GM12864 (cell line): ENCODE data around the gene C7orf57.
"Not testable (repeated sequence)": the region's sequence is repeated elsewhere in the genome, so short reads cannot be mapped to it uniquely, and the experiment has no call there.

Experiments used
- DNase-seq: peaks from one replicate; pipeline ENCODE4 v3.0.0-alpha.2; 2011; ENCODE audit warnings: low read depth
- H3K4me3 ChIP-seq: 2 replicates; pipeline ENCODE4 v1.5.1; 2011; ENCODE audit warnings: mild to moderate bottlenecking, low read depth, low read length, control low read depth
- TF ChIP-seq, protein P1 (sequence below): IDR thresholded peaks from 2 replicates; pipeline ENCODE4 v1.5.1; 2011; ENCODE audit warnings: low read depth, mild to moderate bottlenecking, moderate library complexity, low read length, control low read depth, inconsistent platforms; ENCODE audit errors: missing control alignments

Gene C7orf57

GRCh38 chr7:48058990-48059389 lies 23.6 kb downstream of the C7orf57 start:
- DNase-seq: no peak

GRCh38 chr7:48059706-48060105 lies 24.4 kb downstream of the C7orf57 start:
- no peak for DNase-seq
- TF ChIP-seq, protein P1, sequence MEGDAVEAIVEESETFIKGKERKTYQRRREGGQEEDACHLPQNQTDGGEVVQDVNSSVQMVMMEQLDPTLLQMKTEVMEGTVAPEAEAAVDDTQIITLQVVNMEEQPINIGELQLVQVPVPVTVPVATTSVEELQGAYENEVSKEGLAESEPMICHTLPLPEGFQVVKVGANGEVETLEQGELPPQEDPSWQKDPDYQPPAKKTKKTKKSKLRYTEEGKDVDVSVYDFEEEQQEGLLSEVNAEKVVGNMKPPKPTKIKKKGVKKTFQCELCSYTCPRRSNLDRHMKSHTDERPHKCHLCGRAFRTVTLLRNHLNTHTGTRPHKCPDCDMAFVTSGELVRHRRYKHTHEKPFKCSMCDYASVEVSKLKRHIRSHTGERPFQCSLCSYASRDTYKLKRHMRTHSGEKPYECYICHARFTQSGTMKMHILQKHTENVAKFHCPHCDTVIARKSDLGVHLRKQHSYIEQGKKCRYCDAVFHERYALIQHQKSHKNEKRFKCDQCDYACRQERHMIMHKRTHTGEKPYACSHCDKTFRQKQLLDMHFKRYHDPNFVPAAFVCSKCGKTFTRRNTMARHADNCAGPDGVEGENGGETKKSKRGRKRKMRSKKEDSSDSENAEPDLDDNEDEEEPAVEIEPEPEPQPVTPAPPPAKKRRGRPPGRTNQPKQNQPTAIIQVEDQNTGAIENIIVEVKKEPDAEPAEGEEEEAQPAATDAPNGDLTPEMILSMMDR: no peak
- no peak overlapping the region for H3K4me3 ChIP-seq

More at GRCh38 chr7:48058990-48059389, 23.6 kb downstream of the C7orf57 start:
- H3K4me3 ChIP-seq: no peak overlapping the region
- TF ChIP-seq, protein P1: no peak

DNA sequence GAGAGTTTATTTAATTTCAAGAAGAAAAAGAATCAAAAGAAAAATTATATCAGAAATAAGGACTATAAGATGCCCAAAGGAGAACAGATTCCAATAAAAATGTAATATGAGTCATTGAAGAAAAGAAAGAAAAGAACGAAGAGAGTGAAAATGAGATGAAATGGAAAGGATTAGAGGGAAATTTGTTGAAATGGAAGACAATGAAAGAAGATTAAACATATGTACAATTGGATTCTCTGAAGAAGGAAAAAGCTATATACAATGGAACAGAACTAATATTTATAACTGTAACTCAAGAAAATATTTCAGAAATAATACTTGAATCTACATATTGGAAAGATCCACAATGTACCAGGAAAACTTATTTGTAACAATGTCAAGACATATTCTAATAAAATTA lies 28.6 kb downstream of the C7orf57 start:
- no peak for DNase-seq
- no peak overlapping the region for H3K4me3 ChIP-seq
- TF ChIP-seq, protein P1: no peak

- DNase-seq: no peak
- TF ChIP-seq, protein P1: no peak
- H3K4me3 ChIP-seq: no peak overlapping the region
Measured at GRCh38 chr7:48067475-48067874, 32.1 kb downstream of the C7orf57 start.

DNA sequence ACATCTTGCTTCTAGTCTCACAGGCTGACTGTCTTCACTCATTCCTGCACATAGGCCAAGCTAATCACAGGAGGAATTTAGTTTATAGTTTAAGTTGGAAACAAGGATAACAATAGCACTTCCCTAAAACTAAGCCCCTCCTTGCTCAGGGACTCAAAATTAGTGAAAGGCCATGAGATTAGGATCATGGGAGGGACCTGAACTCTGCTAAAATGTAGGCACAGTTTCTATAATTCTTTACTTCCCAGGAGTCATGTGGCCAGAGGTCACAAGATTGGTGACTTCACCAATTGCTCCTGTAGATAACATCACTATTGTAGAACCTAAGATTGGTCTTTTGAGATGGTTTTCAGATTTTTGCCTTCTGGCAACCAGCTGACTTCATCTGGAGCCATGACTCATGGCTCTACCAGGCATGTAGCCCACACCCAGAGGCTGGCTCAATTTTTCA lies 38.9 kb downstream of the C7orf57 start:
- no peak overlapping the region for H3K4me3 ChIP-seq
- no peak for DNase-seq
- TF ChIP-seq, protein P1: no peak

DNA sequence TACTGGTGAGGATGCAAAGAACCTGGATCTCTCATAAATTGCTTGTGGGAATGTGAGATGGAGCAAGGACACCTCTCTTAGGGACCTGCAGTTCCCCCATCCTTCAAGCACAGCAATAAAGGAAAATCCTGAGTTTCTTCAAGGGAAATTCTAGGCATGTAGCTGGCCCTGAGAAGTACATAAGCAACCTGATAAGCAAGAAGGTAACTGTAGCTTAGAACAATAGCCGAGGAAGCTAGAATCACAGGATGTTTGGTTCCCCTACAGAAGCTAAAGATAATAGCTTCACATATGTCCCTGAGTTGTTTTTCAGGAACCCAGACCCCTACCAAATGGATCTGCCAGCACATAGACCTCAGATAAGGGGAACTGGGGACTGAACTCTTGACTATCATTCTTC lies 42.1 kb downstream of the C7orf57 start:
- TF ChIP-seq, protein P1: no peak
- no peak for DNase-seq
- no peak overlapping the region for H3K4me3 ChIP-seq

- TF ChIP-seq, protein P1: no peak
- no peak overlapping the region for H3K4me3 ChIP-seq
- no peak for DNase-seq
Measured at GRCh38 chr7:48078470-48078869, 43.1 kb downstream of the C7orf57 start.

DNA sequence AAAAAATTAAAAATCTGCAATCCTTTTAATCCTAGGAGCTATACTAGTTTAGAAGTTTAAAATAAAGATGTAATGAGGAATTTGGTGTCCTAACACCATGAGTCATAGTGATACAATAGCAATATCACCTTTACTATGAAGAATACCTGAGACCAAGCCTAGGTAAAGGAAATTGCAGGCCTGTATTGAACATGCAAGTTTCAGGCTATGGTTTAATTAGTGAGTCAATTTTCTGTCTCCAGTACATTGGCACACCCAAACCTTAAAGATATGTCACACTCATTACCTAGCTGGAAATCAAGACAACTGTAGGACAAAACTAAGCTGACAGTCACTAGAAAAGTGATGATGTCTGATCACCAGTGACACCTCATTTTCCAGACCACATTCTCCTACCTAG lies 47.0 kb downstream of the C7orf57 start:
- H3K4me3 ChIP-seq, DNase-seq: not testable (repeated sequence)
